ENCODE measurements around the gene GCLC.
"Not testable (repeated sequence)": the region's sequence is repeated elsewhere in the genome, so short reads cannot be mapped to it uniquely, and the experiment has no call there.

Gene GCLC

DNA sequence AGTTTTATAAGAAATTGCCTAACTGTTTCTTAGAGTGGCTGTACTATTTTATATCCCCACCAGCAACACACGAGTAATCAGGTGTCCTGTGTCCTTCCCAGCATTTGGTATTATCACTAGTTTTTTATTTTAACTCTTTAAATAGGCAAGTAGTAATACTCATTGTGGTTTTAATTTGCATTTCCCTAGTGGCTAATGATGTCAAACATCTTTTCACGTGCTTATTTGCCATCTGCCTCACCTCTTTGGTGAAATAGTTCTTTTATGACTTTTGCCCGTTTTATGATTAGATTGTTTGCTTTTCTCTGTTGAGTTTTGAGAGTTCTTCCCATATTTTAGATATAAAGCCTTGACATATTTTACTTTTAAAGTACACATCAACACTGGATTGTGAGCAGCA lies 57.8 kb downstream of the GCLC start:
- DNase-seq: no peak

DNA sequence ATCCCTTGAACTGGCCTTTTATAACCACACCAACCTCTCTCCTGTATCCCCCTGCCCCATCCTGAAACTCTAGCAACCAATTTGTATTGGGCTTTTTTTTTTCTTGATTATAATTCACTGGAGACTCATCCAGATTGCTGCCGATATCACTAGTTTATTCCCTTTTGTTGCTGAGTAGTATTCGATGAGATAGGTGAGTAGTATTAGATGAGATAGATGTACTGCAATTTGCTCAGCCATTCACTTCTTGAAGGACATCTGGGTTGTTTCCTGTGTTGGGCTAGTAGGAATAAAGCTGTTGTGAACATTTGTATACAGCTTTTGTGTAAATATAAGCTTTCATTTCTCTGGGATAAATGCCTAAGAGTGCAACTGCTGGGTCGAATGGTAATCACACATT lies 58.2 kb downstream of the GCLC start:
- no peak for DNase-seq

DNA sequence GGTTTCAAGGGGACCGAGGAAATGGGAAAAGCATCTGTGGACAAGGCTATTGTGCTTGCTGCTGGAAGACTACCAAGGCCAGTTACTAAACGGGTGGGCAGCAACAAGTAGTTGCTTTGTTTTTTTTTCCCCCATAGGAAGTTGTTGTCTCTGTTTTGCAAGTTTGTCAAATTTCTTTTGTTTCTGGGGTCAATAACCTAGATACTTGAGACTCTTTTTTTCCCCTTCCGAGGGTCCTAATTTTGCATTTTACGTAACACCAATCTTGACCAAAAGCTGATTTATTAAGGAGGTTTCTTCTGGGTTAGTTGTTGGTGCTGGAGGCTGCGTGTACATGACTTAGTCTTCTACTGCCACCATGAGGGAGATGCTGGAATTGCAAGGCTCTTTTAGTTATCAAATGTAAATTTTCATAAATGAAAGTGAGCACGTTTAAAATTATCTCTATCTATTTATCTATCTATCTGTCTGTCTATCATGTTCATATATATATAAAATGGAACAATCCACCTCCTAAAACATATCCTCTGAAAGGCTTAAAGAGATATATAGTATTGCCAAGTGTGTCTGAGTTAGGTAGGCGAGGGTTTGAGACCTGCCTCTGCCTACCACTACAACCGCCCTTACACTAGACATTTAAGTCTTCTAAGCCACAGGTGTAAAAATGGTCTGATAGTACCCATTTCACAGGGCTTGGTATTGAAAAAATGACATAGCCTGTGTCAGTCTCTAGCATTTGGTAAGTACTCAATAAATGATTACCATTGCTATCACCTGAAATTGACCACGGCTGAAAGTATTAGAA lies 60.2 kb downstream of the GCLC start:
- peak; percentile 6 for DNase-seq

DNA sequence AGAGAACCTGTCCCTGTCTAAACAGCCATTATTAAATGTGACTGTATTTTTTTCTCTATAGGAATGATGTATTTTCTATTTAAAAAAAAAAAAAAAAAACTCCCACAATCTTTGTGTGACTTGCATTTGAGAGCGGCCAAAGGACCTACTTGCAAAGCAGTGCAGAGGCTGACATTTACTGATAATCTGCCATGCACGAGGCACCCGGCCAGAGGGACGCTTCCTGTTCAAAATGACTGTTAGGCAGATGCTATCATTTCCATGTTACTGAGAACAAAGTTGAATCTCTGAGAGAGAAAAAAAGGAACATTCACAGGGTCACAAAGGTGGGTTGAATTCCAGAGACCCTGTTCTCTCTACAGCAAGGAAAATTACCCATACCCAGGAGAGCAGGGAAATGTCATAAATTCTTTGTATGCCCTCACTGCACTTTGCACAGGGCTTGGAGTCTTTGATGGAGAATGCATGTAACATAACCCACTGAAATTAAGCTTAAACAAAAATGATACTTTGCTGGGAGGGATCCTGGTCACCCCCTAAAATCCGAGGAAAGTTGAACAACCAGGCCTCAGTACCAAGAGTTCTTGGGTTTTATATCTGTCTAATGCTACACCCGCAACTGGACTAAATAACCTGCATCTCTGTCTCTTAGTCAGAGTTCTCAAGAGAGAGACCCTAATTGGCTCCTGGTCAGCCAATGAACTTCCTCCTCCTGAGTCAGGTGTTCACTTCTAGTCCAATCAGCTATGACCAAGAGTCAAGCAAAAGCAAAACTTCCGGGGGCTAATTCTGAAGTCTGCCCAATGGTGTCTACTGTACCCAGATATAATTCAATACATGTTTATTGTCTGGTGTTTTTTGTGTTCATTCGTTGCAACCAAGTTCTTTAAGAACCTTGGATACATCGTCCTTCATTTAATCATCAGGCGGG lies 61.2 kb downstream of the GCLC start:
- DNase-seq: no peak

DNA sequence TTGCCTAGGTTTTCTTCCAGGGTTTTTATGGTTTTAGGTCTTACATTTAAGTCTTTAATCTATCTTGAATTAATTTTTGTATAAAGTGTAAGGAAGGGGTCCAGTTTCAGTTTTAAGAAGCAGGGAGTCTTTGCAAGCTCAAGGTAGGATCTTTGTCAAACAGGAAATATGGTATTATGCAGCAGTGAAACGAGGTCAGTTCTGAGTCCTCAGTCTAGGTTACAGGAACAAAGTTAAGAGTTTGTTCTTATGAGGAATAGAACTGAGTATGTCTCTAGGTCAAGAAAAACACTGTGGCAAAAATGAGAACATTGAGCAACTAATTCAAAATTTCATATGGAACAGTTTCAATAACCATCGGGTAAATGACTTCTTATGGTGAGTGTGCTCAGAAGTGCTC lies 63.6 kb downstream of the GCLC start:
- DNase-seq: no peak

DNA sequence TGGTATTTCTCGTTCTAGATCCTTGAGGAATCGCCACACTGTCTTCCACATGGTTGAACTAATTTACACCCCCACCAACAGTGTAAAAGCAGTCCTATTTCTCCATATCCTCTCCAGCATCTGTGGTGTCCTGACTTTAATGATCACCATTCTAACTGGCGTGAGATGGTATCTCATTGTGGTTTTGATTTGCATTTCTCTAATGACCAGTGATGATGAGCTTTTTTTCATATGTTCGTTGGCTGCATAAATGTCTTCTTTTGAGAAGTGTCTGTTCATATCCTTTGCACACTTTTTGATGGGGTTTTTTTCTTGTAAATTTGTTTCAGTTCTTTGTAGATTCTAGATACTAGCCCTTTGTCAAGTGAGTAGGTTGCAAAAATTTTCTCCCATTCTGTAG lies 64.1 kb downstream of the GCLC start:
- not testable (repeated sequence) for DNase-seq

DNA sequence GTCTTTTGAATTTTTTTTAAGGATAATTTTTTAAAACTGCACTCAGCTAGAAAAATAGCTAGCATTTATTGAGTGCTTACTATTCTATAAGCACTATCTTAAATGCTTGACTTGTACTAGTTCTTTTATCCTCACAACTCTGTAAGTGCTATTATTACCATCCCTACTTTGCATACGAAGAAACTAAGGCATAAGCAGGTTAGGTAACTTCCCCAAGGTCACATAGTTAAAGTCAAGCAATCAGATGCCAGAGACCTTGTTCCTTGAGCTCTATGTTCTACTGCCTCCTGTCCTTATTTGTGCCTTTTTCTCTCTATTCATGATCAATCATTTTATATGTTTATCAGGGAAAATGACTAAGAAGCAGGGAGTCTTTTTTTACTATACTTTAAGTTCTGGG lies 65.0 kb downstream of the GCLC start:
- DNase-seq: no peak

DNA sequence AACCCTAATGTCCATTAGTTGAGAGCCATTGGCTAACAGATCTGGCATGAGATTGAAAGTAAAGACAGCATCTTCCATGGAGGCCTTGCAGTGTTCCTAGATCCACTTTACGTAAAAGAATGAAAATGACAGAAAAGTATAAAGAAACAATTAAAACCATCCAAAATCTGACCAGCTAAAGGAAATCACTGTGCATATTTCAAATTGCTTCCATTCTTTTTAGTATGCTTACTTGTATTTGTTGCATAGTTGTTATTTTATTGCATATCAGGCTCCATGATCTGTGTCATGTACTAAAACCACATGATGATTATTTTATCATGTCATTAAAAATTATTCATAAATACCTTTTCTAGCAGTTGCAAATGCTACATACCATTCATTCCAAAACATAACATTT lies 67.9 kb downstream of the GCLC start:
- DNase-seq: no peak

DNA sequence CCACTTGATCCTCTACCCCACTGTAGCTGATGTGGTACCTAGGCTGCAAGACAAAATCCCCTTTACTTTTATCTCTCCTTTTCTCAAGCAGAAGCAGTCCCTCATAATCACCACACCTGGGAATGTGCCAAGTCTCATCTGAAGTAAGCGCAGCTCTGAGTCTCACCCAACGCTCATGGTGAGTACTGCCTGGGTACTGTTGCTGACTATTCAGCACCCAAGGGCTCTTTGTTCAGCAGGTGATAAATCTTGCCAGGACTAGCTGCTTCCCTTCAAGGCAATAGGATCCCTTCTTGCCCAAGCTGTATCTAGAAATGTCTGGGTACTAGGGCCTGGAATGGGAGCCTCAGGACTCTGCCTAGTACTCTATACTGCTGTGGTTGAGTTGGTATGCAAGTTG lies 70.9 kb downstream of the GCLC start:
- no peak for DNase-seq

DNA sequence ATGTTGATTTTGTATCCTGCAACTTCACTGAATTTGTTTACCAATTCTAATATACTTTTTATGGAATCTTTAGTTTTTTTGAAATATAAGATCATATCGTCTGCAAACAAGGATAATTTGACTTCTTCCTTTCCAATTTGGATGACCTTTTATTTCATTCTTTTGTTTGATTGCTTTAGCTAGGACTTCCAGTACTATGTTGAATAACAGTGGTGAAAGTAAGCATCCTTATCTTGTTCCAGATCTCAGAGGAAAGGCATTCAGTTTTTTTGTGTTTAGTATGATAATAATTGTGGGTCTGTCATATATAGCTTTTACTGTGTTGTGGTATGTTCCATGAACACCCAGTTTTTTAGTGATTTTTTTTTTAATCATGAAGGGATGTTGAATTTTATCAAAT lies 75.7 kb downstream of the GCLC start:
- DNase-seq: no peak

DNA sequence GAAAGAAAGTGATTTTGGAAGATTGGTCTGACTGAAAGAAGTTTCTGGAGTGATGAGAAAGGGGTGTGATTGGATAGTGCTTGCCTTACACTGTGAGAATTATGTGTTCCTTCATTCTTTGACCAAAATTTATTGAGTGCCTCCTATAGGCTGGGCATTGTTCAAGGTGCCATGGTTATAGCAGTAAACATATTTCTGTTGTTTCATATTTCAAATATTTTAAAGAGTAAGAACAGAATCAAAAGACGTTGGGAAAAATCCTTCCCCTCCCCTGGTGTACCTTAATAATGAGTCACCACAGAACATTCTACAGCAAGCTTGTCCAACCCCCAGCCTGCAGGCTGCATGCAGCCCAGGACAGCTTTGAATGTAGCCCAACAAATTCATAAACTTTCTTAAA lies 78.6 kb downstream of the GCLC start:
- DNase-seq: no peak

DNA sequence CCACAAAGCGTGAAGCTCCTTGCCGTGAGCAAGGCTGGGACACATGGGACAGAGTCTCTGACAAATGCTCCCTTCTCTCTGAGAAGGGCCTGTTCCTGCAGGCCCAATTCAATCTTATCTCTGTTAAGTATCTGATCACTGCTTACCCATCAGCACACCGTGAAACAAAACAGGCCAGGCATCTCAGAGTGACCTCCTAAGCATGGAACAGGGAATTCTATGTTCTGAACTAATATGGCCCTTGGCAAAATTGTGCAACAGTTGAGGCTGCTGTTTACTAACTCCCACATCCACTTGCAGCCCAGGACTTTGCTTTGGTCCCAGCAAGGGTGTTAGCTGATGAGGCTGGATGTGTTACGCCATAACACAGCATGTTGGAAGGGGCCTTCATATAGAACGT lies 79.2 kb downstream of the GCLC start:
- DNase-seq: no peak

DNA sequence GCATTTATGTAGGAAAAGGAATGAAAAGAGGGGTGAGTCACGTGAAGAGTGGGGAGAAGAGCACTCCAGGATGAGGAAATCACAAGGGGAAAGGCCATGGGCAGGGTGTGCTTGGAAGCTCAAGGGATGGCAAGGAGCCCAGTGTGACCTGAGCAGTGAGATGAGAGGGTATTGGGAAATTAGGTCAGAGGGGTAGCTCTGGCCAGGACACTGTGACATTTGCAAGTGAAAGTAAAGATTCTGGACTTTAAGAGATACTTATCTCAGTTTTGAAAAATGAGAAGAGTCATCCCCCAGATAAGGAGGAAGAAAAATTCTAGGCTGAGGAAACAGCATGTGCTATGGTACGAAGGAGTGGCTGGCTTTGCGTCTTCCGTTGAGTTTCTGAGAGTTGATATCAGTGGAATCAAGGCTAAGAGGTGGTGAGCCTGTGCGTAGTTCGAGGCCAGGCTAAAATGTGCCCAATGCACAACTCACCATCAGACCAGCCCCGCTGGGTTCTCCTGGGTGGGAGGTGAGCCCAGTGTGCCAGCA lies 79.9 kb downstream of the GCLC start:
- DNase-seq: no peak

DNA sequence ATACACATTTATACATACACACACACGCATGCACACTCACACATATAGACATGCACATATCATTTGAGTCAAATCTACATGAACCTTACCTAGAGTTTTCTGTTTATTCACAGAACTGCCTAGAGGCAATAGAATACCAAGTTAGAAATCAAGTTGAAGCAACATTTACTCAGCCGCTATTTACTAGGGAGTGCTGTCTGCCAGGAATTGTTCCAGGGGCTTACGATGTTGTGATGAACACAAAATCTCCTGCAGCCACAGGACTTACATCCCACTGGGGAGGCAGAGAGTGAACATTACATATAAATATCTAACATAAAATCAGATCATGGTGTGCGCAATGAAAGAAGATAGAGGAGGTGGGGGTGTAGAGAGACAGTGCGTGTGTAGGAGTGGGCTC lies 80.4 kb downstream of the GCLC start:
- DNase-seq: no peak

DNA sequence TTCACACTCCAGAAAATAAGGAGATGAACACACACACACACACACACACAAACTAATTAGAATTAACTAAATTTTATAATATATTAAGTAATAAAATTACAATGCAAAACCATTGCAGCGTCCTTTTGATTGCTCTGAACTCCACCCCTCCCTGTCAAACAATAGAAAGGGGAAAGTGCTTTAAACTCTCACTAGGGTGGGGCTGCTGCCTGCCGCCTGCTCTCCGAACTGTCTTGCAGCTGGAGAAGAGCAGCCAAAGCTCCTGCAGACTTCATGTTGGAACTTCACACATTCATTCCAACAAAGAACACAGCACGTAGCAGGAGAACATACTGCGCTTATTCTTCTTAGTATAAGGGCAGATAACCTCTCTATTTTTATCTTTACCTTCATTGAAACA lies 83.2 kb downstream of the GCLC start:
- DNase-seq: no peak

DNA sequence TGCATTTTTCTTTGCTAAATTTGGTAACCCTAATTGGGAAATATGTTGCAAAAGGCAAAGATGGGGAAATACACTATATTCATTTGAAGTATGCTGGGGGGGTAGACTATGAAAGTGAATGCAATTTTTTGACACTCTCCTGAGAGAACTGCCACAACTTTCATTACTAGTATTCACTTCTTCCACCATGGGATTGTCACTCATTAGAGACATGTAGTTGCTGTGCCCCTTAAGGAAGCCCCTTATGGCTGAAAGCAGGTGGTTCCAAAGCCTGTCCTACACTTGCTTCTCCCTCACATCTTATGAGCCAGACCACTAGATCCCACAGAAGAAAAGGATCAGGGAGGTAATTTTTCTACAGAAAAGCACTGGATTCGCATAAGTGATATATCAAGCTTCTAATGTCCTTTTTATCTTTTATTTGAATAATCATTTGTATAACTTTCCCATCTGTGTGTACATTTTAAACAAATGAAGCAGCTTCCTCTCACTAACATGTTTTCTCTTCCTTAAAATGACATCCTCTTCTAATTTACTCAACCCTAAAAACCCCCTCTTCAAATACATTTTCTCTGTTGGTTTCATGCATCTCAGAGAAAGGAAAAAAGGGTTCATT lies 83.8 kb downstream of the GCLC start:
- no peak for DNase-seq

DNA sequence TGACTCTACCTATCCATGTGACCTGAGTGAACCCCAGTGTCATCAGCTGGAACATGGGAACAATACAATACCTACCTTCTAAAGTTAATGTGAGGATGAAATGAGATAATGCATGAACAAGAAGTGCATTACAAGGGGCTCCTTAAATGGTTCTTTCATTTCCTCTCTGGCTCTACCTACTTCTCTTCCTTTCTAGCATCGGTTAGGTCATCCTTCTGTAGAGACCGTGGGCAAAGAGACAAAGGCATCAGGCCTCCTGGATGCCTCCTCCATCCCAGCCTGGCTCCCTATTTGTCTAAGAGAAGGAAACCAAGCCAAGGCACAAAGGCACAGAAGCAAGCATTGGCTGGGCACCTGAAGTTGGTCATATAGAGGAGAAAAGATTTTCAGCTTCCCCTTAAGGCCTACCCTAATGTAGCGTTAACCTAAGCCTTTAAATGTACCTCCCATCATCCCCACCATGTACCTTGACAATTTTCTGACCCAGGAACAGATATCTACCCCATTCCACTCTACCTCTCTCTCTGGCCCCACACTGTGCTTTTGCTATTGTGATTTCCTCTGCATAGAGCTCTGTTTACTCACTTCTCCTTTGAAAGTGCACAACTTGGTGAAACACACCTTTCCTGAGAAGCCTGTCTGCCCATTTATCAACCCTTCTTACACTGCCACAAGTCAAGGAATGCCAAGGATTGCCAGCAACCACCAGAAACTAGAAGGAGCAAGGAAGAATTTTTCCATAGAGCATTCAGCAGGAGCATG lies 86.6 kb downstream of the GCLC start:
- no peak for DNase-seq

DNA sequence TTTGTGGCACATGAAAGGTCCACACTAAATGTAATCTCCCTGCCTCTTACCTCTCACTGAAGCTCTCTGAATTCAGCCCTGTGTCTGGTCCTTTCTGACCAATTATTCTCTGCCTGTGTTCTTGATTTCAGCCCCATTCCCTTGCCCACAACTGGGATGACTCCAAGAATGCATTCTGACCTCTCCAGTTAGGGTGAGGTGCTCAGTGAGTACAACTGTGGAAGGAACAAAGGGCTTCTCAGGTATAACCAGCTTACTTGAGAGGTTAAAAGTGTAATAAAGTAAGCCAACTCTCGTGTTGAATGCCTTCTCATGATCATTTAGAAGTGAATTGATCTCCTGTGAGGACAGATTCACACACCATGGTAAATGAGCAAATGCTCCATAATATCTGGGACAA lies 88.1 kb downstream of the GCLC start:
- no peak for DNase-seq

DNA sequence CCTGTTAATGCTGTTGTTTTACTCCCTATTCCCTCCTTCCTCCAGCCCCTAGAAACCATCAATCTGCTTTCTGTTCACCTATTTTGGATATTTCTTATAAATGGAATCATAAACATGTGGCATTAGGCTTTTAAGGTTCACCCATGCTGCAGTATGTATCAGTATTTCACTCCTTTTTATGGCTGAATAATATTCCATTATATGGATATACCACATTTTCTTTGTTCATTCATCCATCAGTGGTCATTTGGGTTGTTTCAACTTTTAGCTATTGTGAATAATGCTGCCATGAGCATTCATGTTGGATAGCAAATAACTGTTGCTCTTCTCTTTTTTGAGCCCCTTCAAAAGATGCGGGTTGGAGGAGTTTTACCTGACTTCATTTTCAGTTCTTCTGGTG lies 89.2 kb downstream of the GCLC start:
- no peak for DNase-seq

DNA sequence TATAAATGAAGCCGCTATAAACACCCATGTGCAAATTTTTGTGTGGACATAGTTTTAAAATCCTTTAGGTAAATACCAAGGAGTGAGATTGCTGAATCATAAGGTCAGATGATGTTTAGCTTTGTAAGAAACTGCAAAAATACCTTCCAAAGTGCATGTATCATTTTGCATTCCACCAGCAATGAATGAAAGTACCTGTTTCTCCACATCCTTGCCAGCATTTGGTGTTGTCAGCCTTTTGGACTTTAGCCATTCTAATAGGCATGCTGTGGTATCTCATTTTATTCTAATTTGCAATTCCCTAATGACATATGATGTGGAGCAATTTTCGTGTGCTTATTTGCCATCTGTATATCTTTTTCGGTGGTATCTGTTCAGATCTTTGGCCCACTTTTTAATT lies 93.7 kb downstream of the GCLC start:
- no peak for DNase-seq

DNA sequence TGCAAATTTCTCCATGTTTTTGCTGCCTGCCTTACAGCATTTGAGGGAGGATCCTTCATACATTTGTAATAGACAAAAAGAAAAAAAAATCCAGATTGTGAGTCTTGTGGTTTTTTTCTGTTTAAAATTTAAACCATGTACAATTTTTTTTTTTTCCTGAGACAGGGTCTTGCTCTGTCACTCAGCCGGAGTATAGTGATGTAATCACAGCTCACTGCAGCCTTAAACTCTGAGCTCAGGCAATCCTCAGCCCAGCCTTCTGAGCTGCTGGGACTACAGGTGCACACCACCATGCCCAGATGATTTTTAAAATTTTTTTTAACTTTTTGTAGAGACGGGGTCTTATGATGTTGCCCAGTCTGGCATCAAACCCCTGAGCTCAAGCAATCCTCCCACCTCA lies 97.0 kb downstream of the GCLC start:
- no peak for DNase-seq

Measured in NCI-H524 treated with DMSO at 0.1 percent for 48 hours (cell line).